GM18907 (cell line): ENCODE measurements around the gene SLC35F1.

Experiments used
- ATAC-seq: cut with Tn5 transposase; IDR thresholded peaks from one replicate; pipeline ENCODE4 v1.9.1; 2021; ENCODE audit warnings: mild to moderate bottlenecking, moderate library complexity; ENCODE audit not compliant: unreplicated experiment

Gene SLC35F1

GRCh38 chr6:118306392-118307238, 399.6 kb downstream of the SLC35F1 start:
- ATAC-seq = no peak

- ATAC-seq = no peak
These were observed 400.5 kb downstream of the SLC35F1 start for GRCh38 chr6:118307581-118307980.

- no peak for ATAC-seq
These were observed 402.5 kb downstream of the SLC35F1 start for GRCh38 chr6:118309337-118310093.

GRCh38 chr6:118313208-118313607, 406.1 kb downstream of the SLC35F1 start:
- no peak for ATAC-seq

- no peak for ATAC-seq
These were observed 406.7 kb downstream of the SLC35F1 start for GRCh38 chr6:118313762-118314161.

GRCh38 chr6:118316796-118317384, 409.8 kb downstream of the SLC35F1 start:
- ATAC-seq = peak; percentile 83

GRCh38 chr6:118317581-118318563, 410.8 kb downstream of the SLC35F1 start:
- peak; percentile 45 for ATAC-seq

- no peak for ATAC-seq
These were observed 411.6 kb downstream of the SLC35F1 start for GRCh38 chr6:118318648-118319047.

- ATAC-seq = no peak
These were observed 412.4 kb downstream of the SLC35F1 start for GRCh38 chr6:118319416-118319815.

- no peak for ATAC-seq
These were observed 413.0 kb downstream of the SLC35F1 start for GRCh38 chr6:118319894-118320649.

- ATAC-seq = no peak
These were observed 413.6 kb downstream of the SLC35F1 start for GRCh38 chr6:118320652-118321051.

- ATAC-seq = no peak
These were observed 417.1 kb downstream of the SLC35F1 start for GRCh38 chr6:118324116-118324515.

GRCh38 chr6:118325220-118325860, 418.3 kb downstream of the SLC35F1 start:
- no peak for ATAC-seq

GRCh38 chr6:118326712-118327111, 419.6 kb downstream of the SLC35F1 start:
- no peak for ATAC-seq

GRCh38 chr6:118327237-118327636, 420.2 kb downstream of the SLC35F1 start:
- no peak for ATAC-seq

GRCh38 chr6:118333772-118334171, 426.7 kb downstream of the SLC35F1 start:
- no peak for ATAC-seq

GRCh38 chr6:118334634-118335033, 427.6 kb downstream of the SLC35F1 start:
- no peak for ATAC-seq

GRCh38 chr6:118335325-118335816, 428.3 kb downstream of the SLC35F1 start:
- ATAC-seq = no peak

- ATAC-seq = no peak
These were observed 437.1 kb downstream of the SLC35F1 start for GRCh38 chr6:118344014-118344670.
